ENCODE data around the gene CIROP.

- TF ChIP-seq, protein P1, sequence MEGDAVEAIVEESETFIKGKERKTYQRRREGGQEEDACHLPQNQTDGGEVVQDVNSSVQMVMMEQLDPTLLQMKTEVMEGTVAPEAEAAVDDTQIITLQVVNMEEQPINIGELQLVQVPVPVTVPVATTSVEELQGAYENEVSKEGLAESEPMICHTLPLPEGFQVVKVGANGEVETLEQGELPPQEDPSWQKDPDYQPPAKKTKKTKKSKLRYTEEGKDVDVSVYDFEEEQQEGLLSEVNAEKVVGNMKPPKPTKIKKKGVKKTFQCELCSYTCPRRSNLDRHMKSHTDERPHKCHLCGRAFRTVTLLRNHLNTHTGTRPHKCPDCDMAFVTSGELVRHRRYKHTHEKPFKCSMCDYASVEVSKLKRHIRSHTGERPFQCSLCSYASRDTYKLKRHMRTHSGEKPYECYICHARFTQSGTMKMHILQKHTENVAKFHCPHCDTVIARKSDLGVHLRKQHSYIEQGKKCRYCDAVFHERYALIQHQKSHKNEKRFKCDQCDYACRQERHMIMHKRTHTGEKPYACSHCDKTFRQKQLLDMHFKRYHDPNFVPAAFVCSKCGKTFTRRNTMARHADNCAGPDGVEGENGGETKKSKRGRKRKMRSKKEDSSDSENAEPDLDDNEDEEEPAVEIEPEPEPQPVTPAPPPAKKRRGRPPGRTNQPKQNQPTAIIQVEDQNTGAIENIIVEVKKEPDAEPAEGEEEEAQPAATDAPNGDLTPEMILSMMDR (IDR thresholded peaks at IDR 0.05), result no peak
- TF ChIP-seq POLR2A (IDR thresholded peaks at IDR 0.05), result no peak
Measured at GRCh38 chr14:23089498-23090253, 15.1 kb downstream of the CIROP start.

All from heart left ventricle (tissue), 13 donors.